Activated naive CD4-positive, alpha-beta T cell treated with anti-CD3 and anti-CD28 coated beads for 36 hours (primary cell): Measurements from ENCODE around the gene IL4R. TPM values are rescaled to one million over a fixed set of nuclear protein-coding genes. Genes with fewer than 3 reads are reported as not detected.

Experiments
- CTCF ChIA-PET: fragments of 350-600 bp; sonication (Branson Sonifier 250); formaldehyde crosslinking; loops from one replicate; lab custom pipeline; 2021; ENCODE audit warnings: antibody characterized with exemption; lab: Charles Lee
- DNase-seq: peaks from one replicate; pipeline ENCODE4 v3.0.0-alpha.2; 2020
- H3K27ac Mint-ChIP-seq: one replicate; pipeline ENCODE4 v1.8.0; 2021; ENCODE audit warnings: mild to moderate bottlenecking, mixed read lengths
- H3K27me3 Mint-ChIP-seq: one replicate; pipeline ENCODE4 v1.8.0; 2021; ENCODE audit warnings: low read depth, mixed read lengths
- H3K36me3 Mint-ChIP-seq: one replicate; pipeline ENCODE4 v1.8.0; 2021; ENCODE audit warnings: low read depth, mixed read lengths
- H3K4me1 Mint-ChIP-seq: one replicate; pipeline ENCODE4 v1.8.0; 2021; ENCODE audit warnings: low read depth, mixed read lengths
- H3K4me3 Mint-ChIP-seq: one replicate; pipeline ENCODE4 v1.8.0; 2021; ENCODE audit warnings: mild to moderate bottlenecking, moderate library complexity, mixed read lengths
- H3K9me3 Mint-ChIP-seq: one replicate; pipeline ENCODE4 v1.8.0; 2021; ENCODE audit warnings: mixed read lengths
- intact Hi-C: fragments of 100-400 bp; cut with micrococcal nuclease; formaldehyde crosslinking; loops from one replicate; pipeline ENCODE4 v1.15.1; 2023
- total RNA-seq, 2 experiments: library from RNA; stranded (reverse); gene quantifications; one replicate each; pipeline ENCODE4 v1.2.3, GENCODE V29; 2021

Gene IL4R
- total RNA-seq, 2 experiments from 2014 or later: 162 to 170 TPM

DNA sequence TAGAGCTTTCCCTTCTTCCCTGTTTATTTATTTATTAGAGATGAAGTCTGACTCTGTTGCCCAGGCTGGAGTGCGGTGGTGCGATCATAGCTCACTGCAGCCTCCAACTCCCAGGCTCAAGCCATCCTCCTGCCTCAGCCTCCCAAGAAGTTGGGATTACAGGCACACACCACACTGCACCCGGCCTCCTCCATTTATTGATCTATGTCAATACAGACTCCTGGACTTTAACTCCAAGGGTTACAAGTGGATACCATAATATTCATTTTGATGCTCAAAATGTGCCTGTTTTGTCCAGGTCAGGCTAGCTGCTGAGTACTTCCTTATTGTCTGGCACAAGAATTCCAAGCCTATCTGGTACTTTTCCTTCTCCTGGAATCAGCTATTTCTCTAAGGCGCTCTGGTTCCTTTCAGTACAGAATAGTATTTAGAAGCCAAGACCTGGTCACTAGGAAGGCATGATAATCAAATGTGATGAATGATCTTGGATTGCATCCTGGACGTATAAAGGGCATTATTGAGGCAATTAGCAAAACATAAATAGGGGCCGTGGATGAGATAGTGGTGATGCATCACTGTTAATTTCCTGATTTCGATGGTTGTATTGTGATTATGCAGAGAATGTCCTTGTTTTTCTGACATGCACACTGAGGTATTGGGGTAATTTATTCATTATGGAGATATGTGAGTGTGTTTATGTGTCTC is 21.7 kb downstream of the IL4R start:
- intact Hi-C loops: loop anchor here (10.0 kb wide), 1 partner anchor 209 kb away; the partner anchor contains the start of gene GTF3C1
- DNase-seq: no peak
- no peaks in the 10 kb centered on the region for H3K27me3 Mint-ChIP-seq
- peaks cover 58% of the 10 kb centered on the region for H3K4me1 Mint-ChIP-seq
- CTCF ChIA-PET: no interaction called here
- H3K9me3 Mint-ChIP-seq: no peaks in the 10 kb centered on the region
- H3K27ac Mint-ChIP-seq: no peak overlapping the region
- no peak overlapping the region for H3K4me3 Mint-ChIP-seq
- H3K36me3 Mint-ChIP-seq: peaks cover 84% of the 10 kb centered on the region

DNA sequence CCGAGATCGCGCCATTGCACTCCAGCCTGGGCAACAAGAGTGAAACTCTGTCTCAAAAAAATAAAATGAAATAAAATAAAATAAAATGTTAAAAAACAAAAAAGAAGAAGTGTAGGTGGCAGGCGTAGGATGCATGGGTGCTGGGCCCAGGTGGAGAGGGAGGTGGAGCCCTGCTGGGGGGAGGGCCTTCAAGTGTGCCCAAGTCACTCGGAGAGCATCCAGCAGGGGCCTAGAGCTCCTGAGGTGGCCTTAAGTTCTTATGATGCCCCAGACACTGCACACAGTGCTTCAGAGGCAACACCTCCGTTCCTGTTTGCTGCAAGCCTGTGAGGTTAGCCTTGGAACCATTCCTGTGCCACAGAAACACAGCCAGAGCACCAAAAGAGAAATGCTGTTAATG is 23.2 kb downstream of the IL4R start:
- CTCF ChIA-PET: interaction anchor here (0.6 kb wide), 2 partner anchors 100 to 1065 kb away, joined by 4 to 5 read pairs; no protein-coding TSS in a partner anchor
- no peak for DNase-seq
- H3K27ac Mint-ChIP-seq: peak overlapping the region; percentile 63
- no peaks in the 10 kb centered on the region for H3K9me3 Mint-ChIP-seq
- H3K36me3 Mint-ChIP-seq: peaks cover 88% of the 10 kb centered on the region
- no peaks in the 10 kb centered on the region for H3K27me3 Mint-ChIP-seq
- no peak overlapping the region for H3K4me3 Mint-ChIP-seq
- peaks cover 55% of the 10 kb centered on the region for H3K4me1 Mint-ChIP-seq
- intact Hi-C loops: loop anchor here (10.0 kb wide), 1 partner anchor 208 kb away; the partner anchor contains the start of gene GTF3C1

DNA sequence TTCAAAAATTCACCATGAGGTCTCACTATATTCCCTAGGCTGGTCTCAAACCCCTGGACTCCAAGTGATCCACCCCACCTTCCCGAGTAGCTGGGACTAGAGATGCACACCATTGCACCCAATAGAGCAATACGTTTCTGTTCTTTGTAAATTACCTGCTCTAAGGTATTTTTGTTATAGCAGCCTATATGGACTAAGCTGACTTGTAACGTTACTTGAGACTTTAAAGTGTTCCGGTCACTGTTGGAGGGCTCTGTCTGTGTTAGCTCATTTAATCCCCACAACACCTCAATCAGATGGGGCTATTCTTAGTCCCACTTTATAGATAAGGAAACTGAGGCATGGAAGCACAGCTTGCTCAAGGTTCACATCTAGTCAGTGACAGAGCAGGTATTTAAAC is 25.4 kb downstream of the IL4R start:
- H3K27me3 Mint-ChIP-seq: no peaks in the 10 kb centered on the region
- no peak overlapping the region for H3K27ac Mint-ChIP-seq
- intact Hi-C loops: loop anchor here (2.0 to 10.0 kb wide), 2 partner anchors 14 to 206 kb away; partner anchors contain the start of gene GTF3C1
- no peak for DNase-seq
- H3K9me3 Mint-ChIP-seq: no peaks in the 10 kb centered on the region
- H3K4me1 Mint-ChIP-seq: peaks cover 39% of the 10 kb centered on the region
- CTCF ChIA-PET: interaction anchor here (1.1 to 1.9 kb wide), 2 partner anchors 22 to 105 kb away, joined by 4 to 5 read pairs; no protein-coding TSS in a partner anchor
- peaks cover 82% of the 10 kb centered on the region for H3K36me3 Mint-ChIP-seq
- no peak overlapping the region for H3K4me3 Mint-ChIP-seq

DNA sequence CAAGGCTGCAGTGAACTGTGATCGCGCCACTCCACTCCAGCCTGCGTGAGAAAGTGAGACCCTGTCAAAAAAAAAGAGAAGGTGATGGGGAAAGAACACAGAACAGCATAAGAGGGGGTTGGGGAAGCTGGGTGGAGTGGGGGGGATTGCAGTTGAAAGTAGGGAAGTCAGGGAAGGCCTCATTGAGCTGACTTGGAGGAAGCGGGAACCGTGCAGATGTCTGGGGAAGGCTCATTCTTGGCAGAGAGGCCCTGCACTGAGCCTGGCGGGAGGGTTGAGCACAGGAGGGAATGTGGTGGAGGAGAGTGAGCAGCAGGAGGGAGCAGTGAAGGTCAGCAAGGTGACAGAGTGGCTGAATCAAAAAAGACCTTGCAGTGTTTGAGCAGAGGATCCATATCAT is 26.9 kb downstream of the IL4R start:
- CTCF ChIA-PET: interaction anchor here (0.6 to 1.8 kb wide), 3 partner anchors 27 to 230 kb away, joined by 3 to 8 read pairs (median 4); no protein-coding TSS in a partner anchor
- peaks cover 29% of the 10 kb centered on the region for H3K4me1 Mint-ChIP-seq
- no peak overlapping the region for H3K27ac Mint-ChIP-seq

DNA sequence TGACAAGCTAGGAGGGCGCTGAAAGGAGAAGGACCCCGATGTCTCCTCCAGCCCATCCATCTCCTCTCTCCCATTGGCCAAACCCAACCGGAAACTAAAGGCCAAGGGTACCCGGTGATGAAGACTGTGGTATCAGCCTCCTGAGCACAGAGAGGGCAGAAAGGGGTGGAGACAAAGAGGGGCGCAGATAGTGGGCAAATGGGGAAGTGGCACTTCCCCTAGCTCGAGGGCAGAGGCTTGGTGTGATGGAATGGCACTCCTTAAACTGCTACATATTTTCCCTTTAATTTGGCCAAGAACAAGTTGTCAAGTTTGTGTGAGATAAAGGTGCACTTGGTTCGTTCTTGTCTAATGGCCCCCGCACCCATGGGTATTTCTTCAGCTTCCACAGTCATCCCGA is 27.8 kb downstream of the IL4R start:
- H3K4me1 Mint-ChIP-seq: peaks cover 24% of the 10 kb centered on the region
- no peaks in the 10 kb centered on the region for H3K9me3 Mint-ChIP-seq
- no peak overlapping the region for H3K4me3 Mint-ChIP-seq
- intact Hi-C loops: no loop called here
- H3K36me3 Mint-ChIP-seq: peaks cover 71% of the 10 kb centered on the region
- no peaks in the 10 kb centered on the region for H3K27me3 Mint-ChIP-seq
- CTCF ChIA-PET: interaction anchor here (0.6 to 1.8 kb wide), 2 partner anchors 83 to 107 kb away, joined by 5 to 8 read pairs; no protein-coding TSS in a partner anchor
- H3K27ac Mint-ChIP-seq: no peak overlapping the region
- no peak for DNase-seq

More for the DNA sequence above, 26.9 kb downstream of the IL4R start:
- Mint-ChIP-seq H3K4me3 (no peak overlapping the region), H3K9me3 (no peaks in the 10 kb centered on the region), H3K36me3 (peaks cover 78% of the 10 kb centered on the region), H3K27me3 (no peaks in the 10 kb centered on the region)
- DNase-seq: no peak
- intact Hi-C loops: no loop called here

DNA sequence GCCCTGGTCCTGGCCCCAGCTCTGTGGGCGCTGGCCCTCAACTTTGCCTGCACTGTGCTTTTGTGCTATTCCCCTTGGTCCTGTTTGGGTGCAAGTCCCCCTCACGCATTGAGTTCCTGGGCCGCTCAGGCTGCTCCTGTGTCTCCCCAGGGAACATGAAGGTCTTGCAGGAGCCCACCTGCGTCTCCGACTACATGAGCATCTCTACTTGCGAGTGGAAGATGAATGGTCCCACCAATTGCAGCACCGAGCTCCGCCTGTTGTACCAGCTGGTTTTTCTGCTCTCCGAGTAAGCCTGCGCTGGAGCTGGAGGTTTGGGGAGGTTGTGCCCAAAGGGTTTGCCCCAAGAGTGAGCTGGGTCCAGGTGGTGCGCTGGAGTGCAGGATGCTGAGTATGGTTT is 28.2 kb downstream of the IL4R start:
- peaks cover 26% of the 10 kb centered on the region for H3K4me1 Mint-ChIP-seq
- intact Hi-C loops: no loop called here
- peaks cover 73% of the 10 kb centered on the region for H3K36me3 Mint-ChIP-seq
- no peak overlapping the region for H3K27ac Mint-ChIP-seq
- H3K4me3 Mint-ChIP-seq: no peak overlapping the region
- CTCF ChIA-PET: no interaction called here
- no peaks in the 10 kb centered on the region for H3K27me3 Mint-ChIP-seq
- no peaks in the 10 kb centered on the region for H3K9me3 Mint-ChIP-seq
- no peak for DNase-seq

DNA sequence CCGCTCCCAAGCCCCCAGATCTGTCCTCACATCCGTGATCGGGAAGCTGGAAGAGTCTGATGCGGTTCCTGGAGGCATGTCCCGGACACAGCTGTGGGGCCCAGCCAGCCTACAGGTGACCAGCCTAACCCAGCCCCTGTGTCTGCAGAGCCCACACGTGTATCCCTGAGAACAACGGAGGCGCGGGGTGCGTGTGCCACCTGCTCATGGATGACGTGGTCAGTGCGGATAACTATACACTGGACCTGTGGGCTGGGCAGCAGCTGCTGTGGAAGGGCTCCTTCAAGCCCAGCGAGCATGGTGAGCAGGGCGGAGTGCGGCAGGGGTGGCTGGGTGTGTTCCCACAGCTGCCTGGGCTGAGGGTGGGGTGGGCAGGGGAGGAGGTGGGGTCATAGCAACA is 30.9 kb downstream of the IL4R start:
- Mint-ChIP-seq H3K9me3 (no peaks in the 10 kb centered on the region), H3K4me3 (no peak overlapping the region), H3K36me3 (peaks cover 75% of the 10 kb centered on the region), H3K4me1 (peaks cover 24% of the 10 kb centered on the region), H3K27ac (no peak overlapping the region), H3K27me3 (no peaks in the 10 kb centered on the region)
- CTCF ChIA-PET: interaction anchor here (0.6 to 1.9 kb wide), 4 partner anchors 11 to 167 kb away, joined by 3 to 11 read pairs (median 4); no protein-coding TSS in a partner anchor
- intact Hi-C loops: no loop called here
- no peak for DNase-seq

DNA sequence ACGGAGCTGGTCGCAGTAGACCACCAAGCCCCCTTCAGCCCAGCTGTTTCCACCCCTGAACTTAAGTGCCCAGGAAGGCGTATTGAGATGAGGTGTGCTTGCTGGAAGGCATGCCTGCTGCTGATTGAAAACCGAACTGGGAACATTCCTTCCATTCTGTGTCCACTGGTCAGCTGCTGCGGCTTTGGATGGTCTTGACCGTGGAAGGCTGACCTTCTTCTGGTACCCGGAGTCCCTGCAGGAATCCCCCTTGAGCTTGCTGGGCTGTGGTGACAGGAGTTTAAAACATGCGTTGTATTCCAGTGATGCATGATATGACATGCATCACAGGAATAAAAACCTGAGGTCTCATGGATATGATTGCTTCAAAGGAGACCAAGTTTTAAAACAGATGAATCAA is 31.4 kb downstream of the IL4R start:
- no peak for DNase-seq
- CTCF ChIA-PET: interaction anchor here (0.6 to 1.9 kb wide), 4 partner anchors 11 to 167 kb away, joined by 3 to 11 read pairs (median 4); no protein-coding TSS in a partner anchor
- Mint-ChIP-seq H3K36me3 (peaks cover 75% of the 10 kb centered on the region), H3K4me3 (no peak overlapping the region), H3K9me3 (no peaks in the 10 kb centered on the region), H3K4me1 (peaks cover 25% of the 10 kb centered on the region), H3K27ac (peak overlapping the region; percentile 41), H3K27me3 (no peaks in the 10 kb centered on the region)
- intact Hi-C loops: no loop called here

DNA sequence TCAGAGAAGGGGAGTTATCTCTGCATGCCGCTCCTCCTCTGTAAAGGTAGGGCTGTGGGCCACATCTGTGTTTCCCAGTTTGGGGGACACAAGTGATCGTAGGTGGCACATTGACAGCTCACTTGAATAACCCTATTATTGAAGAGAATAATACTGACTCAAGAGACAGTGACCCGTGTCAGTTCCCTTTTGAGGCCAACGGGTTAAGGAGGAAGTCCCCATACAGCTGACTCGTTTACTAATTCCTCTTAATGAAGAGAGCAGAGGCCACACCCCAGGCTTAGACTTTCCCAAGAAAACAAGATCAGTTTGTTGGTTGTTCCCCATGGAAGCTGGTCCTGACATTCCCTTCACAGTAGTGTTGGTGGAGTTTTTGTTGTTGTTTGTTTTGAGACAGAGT is 33.0 kb downstream of the IL4R start:
- intact Hi-C loops: no loop called here
- Mint-ChIP-seq H3K36me3 (peaks cover 75% of the 10 kb centered on the region), H3K4me1 (peaks cover 26% of the 10 kb centered on the region), H3K27me3 (no peaks in the 10 kb centered on the region), H3K27ac (peak overlapping the region; percentile 75), H3K9me3 (no peaks in the 10 kb centered on the region), H3K4me3 (no peak overlapping the region)
- CTCF ChIA-PET: interaction anchor here (1.4 to 1.9 kb wide), 2 partner anchors 9 to 168 kb away, joined by 4 to 11 read pairs; no protein-coding TSS in a partner anchor
- DNase-seq: no peak

DNA sequence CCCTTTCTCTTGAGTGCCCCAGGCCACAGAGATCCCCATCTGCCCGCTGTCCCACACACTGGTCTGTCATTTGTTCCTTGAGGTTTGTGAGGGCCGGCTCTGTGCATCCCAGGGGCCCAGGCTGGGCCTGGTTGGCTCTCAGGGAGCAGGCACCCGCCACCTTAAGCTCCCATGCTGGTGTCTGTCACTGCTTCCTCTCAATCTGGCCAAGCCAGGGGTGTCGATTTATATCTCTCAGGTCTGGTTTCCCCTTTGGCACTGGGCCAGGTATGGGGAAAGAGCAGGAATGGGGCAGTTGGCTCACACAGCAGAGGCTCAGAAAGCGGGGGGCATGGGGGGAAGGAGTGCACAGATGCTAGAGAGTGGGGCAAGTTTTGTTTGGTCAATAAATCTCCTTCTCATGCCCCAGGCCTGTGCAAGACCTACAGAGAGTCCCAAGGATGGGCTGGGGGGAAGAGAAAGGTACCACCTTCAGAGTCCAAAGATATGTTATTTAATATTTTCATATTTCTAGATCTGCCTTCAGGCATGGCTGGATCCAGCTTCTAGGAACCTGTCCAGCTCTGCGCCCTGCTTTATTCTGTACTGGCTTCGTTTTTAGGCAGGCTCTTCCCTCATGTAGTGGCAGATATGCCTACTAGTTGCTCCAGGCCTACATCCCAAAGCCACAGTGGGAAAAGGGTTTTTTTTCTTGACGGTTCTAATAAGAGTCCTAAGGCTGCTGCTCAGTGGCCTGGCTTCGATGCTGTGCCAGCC is 34.3 kb downstream of the IL4R start:
- Mint-ChIP-seq H3K27ac (peak overlapping the region; percentile 75), H3K4me3 (no peak overlapping the region), H3K36me3 (peaks cover 73% of the 10 kb centered on the region), H3K27me3 (no peaks in the 10 kb centered on the region), H3K9me3 (no peaks in the 10 kb centered on the region), H3K4me1 (peaks cover 27% of the 10 kb centered on the region)
- no peak for DNase-seq
- CTCF ChIA-PET: interaction anchor here (0.6 to 1.4 kb wide), 4 partner anchors 20 to 202 kb away, joined by 3 to 4 read pairs (median 3); no protein-coding TSS in a partner anchor
- intact Hi-C loops: no loop called here

DNA sequence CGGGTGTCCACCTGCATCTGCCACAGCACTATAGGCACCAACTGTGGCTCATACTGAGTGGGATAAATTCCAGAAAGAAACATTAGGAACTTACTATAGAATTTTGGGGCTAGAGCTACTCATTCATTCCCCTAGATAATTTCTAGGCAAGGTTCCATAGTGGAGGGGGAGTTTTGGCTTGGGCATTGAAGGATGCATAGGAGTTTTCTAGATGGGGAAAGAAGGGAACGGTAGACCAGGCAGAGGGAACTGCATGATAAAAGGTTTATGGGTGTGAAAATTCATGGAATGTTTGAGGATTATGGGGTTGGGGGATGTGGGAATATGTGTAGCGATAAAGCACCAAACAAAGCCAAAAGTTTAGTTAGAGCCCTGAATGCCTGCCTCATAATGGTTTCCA is 35.5 kb downstream of the IL4R start:
- H3K4me3 Mint-ChIP-seq: no peak overlapping the region
- no peak for DNase-seq
- H3K36me3 Mint-ChIP-seq: peaks cover 77% of the 10 kb centered on the region

DNA sequence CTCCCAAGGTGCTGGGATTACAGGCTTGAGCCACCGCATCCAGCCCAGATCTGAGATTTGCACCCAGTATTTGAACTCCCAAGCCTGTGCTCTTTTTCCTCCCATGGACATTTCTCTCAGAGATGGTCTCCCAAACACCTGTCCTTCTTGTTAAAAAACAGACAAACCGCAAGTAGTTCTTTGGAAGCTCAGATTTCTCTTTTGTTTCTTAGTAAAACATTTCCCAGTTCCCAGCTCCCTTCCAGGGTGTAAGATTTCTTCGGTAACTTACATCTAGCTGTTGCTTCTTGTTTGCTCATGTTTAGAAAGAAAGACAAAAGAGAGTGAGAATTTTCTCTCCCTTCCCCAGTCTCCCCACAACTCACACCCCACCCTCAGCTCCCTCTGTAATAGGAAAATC is 36.2 kb downstream of the IL4R start:
- CTCF ChIA-PET: interaction anchor here (0.7 to 1.9 kb wide), 4 partner anchors 12 to 110 kb away, joined by 3 to 5 read pairs (median 4); no protein-coding TSS in a partner anchor
- Mint-ChIP-seq H3K4me3 (no peak overlapping the region), H3K36me3 (peaks cover 79% of the 10 kb centered on the region), H3K4me1 (peaks cover 29% of the 10 kb centered on the region), H3K27ac (peak overlapping the region; percentile 73), H3K27me3 (no peaks in the 10 kb centered on the region), H3K9me3 (no peaks in the 10 kb centered on the region)
- intact Hi-C loops: no loop called here
- DNase-seq: no peak

More for the DNA sequence above, 35.5 kb downstream of the IL4R start:
- CTCF ChIA-PET: interaction anchor here (0.5 to 1.9 kb wide), 3 partner anchors 19 to 758 kb away, joined by 3 to 4 read pairs (median 3); no protein-coding TSS in a partner anchor
- H3K4me1 Mint-ChIP-seq: peaks cover 27% of the 10 kb centered on the region
- H3K27ac Mint-ChIP-seq: peak overlapping the region; percentile 68
- H3K27me3 Mint-ChIP-seq: no peaks in the 10 kb centered on the region
- intact Hi-C loops: no loop called here
- no peaks in the 10 kb centered on the region for H3K9me3 Mint-ChIP-seq
